DMS53 treated with DMSO at 0.1 percent for 48 hours (cell line): ENCODE measurements around the gene TKTL2.

Source experiments
- DNase-seq: peaks from one replicate; lab custom pipeline; 2025; ENCODE audit not compliant: unreplicated experiment; lab: John Stamatoyannopoulos, UW

TKTL2 gene, protein sequence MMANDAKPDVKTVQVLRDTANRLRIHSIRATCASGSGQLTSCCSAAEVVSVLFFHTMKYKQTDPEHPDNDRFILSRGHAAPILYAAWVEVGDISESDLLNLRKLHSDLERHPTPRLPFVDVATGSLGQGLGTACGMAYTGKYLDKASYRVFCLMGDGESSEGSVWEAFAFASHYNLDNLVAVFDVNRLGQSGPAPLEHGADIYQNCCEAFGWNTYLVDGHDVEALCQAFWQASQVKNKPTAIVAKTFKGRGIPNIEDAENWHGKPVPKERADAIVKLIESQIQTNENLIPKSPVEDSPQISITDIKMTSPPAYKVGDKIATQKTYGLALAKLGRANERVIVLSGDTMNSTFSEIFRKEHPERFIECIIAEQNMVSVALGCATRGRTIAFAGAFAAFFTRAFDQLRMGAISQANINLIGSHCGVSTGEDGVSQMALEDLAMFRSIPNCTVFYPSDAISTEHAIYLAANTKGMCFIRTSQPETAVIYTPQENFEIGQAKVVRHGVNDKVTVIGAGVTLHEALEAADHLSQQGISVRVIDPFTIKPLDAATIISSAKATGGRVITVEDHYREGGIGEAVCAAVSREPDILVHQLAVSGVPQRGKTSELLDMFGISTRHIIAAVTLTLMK

DNA sequence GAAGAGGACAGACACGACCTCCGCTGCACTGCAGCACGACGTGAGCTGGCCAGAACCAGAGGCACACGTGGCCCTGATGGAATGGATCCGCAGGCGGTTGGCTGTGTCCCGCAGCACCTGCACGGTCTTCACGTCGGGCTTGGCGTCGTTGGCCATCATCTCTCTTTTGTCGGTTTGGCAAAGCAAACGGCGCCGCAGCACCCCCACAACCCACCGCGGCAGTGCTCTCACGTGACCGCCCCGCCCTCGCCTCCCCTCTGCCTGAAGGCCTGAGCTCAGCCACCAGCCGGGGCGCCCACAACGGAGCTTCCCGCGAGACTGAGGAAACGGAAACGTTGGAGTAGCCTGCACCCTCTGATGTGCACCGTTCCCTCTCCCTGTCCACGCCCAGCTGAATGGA, at the start of gene TKTL2:
TKTL2 (minus strand) TSS at position 179 of the 400 bp plus-strand sequence; CDS start at position 159, 20 bp downstream.
- DNase-seq, result no peak

DNA sequence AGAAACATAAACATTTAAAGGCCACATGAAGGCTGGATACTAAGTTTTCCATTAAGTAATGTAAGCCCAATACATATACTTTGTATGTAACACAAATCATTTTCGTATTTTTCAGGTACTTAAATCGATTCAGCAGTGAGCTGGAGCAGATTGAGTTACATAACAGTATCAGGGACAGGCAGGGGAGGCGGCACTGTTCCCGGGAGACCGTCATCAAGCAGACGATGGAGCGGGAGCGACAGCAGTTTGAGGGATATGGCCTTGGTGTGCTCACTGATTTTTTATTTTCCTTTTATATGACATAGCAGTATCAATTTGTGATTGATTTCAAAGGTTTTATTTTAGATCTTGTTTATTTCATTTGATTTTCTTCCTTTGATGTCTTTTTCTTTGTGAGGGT, 41.6 kb upstream of the TKTL2 start:
- DNase-seq, result no peak

DNA sequence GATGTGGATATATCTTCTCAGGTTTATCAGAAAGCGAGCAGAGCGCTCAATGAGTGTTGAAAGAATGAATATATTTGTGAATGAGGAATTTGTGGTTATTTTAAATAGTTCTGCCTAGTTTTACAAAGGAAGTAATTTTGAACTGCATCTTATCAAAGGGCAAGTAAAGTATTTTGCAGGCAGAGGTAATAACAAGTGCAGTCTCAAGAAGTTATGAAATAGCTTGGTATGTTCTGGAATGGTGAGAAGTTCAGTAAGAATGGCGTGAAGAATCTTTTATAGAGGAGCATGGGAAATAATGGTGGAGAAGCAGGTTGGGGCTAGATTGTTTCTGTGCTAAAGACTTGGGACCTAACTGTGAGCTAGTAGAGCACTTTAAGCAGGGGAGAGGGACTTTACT, 31.8 kb upstream of the TKTL2 start:
- DNase-seq, result no peak

DNA sequence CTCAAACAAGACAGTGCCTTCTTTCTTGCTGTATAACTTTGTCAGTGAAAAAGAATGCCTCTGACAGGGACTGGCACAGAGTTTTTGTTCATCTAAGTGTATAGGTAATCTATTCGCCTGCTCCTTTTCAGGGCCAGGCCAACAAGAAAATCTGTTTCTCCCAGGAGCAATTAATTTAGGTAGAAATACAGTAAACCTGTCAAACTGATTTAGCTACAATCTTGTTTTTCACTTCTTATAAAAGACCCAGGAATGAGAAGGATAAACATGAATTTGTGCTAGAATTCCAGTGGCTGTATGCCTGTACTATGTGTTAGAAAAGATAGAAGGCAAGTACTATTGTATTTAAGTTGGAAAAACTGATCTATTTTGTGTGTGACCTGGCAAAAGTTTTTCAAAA, 27.0 kb upstream of the TKTL2 start:
- DNase-seq, result no peak

DNA sequence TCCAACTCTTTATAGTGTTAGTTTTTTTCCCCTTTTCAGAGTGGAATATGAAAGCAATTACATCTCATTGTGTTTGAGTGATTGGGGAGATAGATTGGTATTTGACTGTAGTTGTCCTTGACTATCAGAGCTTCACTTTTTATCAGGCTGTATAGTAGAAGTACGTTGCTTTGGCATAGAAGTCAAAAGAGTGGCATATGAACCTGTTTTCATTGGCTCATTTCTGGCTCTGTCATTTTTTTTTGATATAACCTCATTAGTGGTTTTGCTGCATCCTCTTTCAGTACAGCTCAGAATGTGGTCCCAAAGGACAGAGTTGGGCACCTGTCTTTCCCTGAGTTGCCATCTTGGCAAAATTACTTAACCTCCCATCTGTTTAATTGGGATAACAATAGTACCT, 22.3 kb upstream of the TKTL2 start:
- DNase-seq, result no peak

DNA sequence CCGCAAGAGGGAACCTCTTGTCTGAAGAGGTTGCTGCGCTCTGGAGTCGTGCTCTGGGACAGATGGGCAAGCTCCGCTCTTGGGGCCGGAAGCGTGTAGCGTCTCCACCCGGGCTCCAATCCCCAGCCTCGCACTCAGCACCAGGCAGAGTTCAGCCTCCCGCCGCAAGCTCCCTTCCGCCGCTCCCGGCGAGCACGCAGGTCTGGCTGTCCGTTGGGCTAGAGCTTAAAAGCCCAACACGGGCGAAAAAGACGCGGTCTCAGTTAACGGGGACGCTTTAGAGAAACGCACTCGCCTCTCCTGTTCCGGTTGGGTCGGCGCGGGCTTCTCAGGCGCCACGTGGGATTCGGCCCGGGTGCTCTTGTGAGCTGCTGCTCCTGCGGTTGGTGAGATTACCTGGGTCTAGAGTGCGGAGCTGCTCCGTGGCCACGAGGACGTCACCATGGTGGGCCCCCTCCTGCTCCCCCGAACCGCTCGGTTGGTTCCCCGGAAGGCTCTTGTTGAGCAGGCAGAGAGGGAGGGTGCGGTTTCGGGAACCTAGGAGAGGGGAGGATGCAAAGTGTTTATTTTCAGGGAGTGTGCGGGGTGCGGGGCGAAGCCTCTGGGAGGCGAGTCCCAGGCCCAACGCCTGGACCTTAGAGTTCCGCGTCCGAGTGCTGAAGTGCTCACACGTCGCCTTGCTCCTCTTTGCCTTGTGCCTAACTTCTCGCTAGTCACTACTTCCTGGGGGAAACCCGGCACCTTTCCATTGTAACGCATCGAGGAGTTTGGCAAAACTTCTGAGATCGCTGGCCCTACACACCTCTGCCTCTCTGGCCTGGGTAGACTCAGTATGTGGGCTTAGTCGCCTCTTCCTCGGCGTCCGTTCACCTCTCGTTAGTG, 21.0 kb upstream of the TKTL2 start, which contains the start of gene TMA16:
TMA16 (plus strand) TSS at position 331 of the 882 bp plus-strand sequence; CDS start at position 443, 112 bp downstream.
- DNase-seq, result peak; percentile 73

DNA sequence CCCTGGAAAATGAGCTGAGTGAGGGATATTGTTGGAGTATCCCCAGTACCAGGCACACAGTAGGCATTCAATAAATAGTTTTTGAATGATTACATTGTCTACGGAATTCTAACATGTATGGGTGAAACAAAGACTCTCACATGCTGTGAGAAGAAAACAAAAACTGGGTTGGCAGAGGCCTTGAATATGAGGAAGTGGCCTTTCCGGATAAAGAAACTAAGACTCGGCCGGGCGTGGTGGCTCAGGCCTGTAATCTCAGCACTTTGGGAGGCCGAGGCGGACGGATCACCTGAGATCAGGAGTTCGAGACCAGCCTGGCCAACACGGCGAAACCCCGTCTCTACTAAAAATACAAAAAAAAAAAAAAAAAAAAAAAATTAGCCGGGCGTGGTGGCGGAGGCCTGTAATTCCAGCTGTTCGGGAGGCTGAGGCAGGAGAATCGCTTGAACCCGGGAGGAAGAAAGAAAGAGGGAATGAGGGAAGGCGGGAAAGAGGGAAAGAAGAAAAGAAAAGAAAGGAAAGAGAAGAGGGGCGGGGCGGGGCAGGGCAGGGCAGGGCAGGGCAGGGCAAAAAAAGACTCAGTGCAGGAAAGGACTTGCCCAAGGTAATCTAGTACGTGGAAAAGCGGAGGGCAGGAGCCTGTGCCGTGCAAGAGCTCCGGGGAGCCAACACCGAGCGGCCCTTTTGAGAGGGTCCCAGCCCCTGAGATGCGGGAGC, 20.2 kb upstream of the TKTL2 start:
- DNase-seq, result no peak

DNA sequence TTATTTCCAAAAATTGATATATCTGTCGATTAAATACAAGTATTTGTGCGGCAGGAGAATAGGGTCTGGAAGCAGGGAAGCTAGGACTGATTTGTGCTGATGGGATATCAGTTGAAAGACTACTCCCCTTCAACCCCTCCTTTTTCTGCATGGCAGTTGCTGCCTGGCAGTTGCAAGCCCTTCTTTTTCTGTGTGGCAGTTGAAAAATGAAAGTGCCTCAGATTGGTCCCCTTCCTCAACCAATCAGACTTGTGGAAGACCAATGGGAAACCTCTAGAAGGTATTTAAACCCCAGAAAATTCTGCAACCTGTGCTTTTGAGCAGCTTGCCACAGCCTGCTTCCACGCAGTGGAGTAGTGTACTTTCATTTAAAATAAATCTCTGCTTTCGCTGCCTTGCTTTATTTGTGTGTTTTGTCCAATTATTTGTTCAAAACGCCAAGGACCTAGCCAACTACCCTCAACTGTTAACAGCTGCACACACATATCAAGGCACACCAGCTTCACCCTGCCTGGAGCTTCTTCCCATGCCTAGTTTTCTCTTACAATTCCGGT, 19.5 kb upstream of the TKTL2 start:
- DNase-seq, result no peak

DNA sequence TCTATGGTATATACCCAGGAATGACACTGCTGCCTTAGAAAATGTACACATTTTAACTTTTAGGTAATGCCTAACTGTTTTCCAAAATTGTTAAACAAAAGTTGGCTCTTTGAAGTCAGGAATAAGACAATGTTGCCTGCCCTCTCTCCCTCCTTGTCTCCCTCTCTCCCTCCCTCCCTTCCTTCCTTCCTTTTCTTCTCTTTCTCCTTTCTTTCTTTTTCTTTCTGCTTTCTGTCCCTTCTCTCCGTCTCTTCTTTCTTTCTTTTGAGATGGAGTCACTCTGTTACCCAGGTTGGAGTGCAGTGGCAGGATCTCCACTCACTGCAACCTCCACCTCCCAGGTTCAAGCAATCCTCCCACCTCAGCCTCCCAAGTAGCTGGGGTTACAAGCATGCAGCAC, 16.4 kb upstream of the TKTL2 start:
- no peak for DNase-seq

DNA sequence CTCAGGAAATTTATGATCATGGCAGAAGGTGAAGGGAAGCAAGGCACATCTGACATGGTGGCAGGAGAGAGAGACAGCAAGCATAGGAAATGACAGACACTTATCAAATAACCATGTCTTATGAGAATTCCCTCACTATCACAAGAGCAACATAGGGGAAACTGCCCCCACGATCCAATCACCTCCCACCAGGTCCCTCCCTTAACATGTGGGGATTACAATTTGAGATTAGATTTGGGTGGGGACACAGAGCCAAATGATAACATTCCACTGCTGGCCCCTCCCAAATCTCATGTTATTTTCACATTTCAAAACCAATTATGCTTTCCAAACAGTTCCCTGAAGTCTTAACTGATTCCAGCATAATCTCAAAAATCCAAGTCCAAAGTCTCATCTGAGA, 12.8 kb upstream of the TKTL2 start:
- no peak for DNase-seq

DNA sequence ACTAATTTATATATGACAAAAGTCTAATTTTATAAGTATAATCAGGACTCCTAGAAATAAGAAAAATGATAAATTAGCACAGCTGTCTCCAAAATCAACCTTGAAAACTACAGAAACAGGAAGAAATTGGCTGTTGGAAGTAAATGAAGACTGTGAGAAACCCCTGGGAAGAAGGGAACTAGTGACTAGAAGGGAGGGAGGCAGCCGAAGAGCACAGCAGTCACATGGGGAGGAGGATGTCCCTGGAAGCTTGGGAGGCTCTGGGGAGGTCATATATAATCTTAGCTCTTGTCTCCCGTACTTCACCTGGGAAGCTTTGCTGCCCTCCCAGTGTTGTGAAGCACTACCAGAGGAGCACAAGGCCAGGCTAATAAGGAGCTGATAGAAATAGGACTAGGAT, 12.0 kb upstream of the TKTL2 start:
- DNase-seq, result no peak

DNA sequence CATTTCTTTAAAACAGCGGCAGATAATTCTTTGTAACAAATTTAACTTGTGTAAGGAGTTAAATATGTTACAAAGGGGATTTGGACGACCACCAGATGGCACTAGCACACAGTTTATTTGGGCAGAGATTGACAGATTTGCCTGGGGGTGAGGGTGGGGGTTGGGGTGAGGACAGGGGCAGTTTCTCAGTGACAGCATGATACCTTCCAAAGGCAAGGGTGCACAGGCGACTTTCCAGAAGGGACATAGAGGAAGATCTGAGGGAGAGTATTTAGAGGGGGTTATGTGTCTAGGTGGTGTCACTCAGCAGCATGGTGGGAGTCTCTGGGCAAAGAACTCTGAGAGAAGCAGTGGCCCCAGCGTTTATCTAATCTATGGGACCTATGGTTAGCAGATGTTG, 11.4 kb upstream of the TKTL2 start:
- no peak for DNase-seq

DNA sequence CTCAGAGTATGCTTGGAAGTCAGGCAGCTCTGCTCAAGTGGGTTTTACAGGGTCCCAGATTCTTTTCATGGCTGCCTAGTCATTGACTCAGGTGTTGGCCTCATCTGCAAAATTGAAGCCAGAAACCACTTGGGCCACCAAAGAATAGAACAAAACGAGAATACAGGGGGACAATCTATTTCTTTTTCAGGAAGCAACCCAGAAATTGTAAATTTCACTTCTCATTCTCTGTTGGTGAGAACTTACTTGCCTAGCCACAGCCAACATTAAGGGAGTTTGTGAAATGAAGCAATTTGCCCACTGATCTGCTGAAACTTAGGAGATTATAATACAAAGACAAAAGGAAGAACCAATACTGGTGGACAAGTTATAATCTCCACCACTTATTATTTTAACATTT, 8.6 kb upstream of the TKTL2 start:
- DNase-seq, result no peak

DNA sequence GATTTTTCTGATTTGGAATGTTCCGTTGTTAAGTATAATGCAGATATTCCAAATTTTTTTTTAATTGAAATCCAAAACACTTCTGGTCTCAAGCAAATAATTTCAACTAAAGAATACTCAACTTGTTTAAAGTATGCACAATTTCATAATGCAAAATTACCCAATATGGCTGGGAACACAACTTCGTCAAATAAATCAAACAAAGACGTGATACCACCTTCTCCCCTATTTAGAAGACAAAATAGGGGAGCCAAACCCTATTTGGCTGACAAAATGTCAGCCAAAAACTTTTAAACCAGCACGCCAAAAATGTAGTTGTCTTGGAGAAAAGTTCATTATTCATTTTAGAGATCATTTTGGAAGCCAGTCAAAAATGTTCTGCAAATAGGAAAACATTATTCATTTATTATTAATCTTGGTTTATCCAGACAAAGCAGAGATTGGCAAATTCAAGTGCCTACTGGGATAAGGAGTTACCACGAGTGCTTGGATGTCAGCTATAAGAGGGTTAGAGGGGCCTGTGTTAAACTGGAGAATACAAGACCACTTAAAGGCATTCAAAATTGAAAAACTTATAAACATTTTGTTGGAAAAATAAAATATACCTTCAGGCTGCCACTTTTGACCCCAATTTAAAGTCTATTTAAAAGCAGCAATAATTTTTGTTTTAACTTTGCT, 3.3 kb upstream of the TKTL2 start:
- no peak for DNase-seq

DNA sequence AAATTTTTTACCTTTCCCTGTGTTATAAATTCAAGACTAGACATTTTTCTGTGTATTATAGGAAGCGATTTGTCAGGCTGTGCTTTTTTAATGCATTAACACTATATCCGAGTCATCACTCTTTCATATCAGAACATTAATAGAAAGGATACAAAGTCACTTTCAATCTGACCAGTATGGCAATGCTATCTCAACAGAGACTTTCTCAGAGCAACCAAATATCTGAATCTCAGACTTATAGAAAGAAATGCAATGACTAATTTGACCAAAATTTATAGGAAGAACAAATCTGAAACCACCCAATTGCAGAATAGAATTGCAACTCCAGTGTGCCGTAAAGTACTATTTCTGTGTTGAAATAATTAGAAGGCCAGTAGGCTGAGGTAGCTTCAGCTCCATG, 473 bp upstream of the TKTL2 start:
- DNase-seq, result no peak

DNA sequence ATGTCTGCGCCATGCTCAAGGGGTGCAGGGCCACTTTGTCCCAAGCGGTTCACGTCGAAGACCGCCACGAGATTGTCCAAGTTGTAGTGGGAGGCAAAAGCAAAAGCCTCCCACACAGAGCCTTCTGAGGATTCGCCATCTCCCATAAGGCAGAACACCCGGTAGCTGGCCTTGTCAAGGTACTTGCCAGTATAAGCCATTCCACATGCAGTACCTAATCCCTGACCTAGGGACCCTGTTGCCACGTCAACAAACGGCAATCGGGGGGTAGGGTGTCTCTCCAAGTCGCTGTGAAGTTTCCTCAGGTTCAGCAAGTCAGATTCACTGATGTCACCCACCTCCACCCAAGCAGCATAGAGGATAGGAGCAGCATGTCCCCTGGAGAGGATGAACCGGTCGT, 424 bp downstream of the TKTL2 start:
- no peak for DNase-seq

DNA sequence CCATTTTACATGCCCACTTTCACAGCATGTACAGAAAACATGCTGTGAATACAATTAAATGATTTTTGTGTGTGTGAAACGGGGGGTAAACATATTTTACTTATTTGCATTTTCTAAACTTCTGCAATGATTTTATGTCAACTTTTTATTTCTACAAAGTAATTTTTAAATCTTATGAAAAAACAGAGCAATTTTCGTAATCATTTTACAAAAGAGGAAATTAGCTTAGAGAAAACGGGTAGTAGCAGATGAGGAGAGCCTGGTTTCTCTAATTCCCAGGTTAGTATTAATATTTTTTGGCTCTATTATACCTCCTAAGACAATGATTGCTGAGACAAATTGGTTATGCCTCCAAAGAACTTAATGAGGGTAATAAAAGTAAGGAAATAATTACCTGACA, 3.2 kb downstream of the TKTL2 start:
- no peak for DNase-seq

DNA sequence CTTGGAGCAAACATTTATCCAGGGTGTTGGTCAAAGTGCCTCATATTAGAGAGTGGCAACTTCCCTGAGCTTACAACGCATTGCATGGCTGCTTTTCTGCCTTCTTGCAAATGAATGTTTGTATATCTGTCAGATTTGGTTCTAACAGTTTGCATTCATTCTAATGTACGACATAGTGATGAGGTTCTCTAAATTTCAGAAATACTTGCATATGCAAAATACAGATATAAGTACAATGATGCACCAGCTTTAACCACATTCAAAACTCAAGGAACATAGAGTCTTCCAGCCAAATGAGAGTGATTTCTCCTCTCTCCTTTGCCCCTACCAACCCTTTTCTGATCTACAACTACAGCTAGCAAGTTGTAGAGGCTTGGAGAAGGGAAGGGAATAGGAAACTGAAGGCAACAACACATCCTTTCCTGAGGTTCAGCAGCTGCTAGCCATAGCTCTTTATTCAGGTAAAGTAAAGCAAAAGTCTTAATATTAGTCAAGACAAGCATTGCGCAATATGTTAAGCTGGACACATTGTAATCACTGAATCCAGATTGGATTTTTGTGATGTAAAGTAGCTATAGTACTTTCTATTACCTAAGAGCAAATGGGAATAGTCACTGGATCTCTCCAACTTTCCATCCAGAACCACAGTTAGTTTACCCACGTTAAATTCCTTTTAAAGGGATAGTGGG, 6.3 kb downstream of the TKTL2 start:
- no peak for DNase-seq

DNA sequence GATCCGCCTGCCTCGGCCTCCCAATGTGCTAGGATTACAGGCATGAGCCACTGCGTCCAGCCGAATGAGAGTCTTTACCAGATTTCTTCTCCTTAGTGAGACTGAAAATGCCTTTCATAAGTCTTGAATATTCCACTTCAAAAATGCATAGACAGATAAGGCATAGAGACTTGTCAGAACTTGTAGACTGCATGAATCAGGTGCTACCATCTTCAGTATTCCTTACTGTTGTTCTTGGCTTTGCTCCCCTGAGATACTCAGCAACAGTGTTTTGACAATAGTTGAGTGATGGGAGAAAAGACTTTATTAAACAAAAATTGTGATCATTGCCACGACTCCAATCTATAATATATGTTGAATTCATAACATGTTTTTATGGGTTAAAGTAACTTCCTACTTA, 11.0 kb downstream of the TKTL2 start:
- DNase-seq, result no peak
